GM12873 (cell line): ENCODE results near the gene RNFT2.

Experiments
- TF ChIP-seq, protein P1 (sequence below): IDR thresholded peaks from 2 replicates; pipeline ENCODE4 v1.5.1; 2012; ENCODE audit warnings: low read depth, mild to moderate bottlenecking, moderate library complexity, low read length, control low read depth; ENCODE audit not compliant: insufficient read depth; ENCODE audit errors: missing control alignments

Gene RNFT2

GRCh38 chr12:116863275-116863767 lies 125.2 kb downstream of the RNFT2 start:
- TF ChIP-seq, protein P1, sequence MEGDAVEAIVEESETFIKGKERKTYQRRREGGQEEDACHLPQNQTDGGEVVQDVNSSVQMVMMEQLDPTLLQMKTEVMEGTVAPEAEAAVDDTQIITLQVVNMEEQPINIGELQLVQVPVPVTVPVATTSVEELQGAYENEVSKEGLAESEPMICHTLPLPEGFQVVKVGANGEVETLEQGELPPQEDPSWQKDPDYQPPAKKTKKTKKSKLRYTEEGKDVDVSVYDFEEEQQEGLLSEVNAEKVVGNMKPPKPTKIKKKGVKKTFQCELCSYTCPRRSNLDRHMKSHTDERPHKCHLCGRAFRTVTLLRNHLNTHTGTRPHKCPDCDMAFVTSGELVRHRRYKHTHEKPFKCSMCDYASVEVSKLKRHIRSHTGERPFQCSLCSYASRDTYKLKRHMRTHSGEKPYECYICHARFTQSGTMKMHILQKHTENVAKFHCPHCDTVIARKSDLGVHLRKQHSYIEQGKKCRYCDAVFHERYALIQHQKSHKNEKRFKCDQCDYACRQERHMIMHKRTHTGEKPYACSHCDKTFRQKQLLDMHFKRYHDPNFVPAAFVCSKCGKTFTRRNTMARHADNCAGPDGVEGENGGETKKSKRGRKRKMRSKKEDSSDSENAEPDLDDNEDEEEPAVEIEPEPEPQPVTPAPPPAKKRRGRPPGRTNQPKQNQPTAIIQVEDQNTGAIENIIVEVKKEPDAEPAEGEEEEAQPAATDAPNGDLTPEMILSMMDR = peak; percentile 86

DNA sequence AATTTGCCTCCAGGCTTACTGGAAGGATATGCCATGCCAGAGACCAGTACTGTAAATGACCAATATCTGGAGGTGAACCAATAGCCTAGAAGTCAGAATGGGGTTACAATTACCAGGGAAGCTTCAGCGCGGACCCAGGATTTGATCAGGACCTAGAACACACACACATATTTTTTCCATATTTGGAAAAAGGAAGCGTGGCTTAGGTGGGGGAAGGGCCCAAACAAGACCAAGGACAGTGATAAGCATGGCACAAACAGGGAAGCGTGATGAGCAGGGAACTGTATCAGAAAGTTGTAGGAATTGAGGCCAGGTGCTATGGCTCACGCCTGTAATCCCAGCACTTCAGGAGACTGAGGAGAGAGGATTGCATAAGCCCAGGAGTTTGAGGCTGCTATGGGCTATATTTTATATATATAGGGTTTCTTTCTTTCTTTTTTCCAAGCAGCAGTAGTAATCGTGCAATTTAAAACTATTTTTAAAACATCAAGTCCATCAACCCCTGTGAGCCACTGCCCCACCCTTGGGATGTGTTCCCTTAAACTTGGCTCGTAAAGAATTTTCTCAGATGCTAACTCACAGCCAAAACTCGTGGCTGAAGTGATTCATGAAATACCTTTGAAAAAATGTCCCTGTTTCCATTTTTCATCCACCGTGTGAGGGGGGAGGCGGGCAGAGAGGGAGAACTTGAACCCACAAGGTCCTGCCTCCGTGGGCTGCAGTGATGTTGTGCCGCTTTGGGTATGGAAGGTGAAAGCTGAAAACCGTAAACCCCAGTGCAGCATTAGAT lies 126.5 kb downstream of the RNFT2 start:
- TF ChIP-seq, protein P1 = no peak

- TF ChIP-seq, protein P1 = no peak
Observed at GRCh38 chr12:116867523-116867922, 129.4 kb downstream of the RNFT2 start.

GRCh38 chr12:116870306-116870705 lies 132.2 kb downstream of the RNFT2 start:
- TF ChIP-seq, protein P1 = no peak

DNA sequence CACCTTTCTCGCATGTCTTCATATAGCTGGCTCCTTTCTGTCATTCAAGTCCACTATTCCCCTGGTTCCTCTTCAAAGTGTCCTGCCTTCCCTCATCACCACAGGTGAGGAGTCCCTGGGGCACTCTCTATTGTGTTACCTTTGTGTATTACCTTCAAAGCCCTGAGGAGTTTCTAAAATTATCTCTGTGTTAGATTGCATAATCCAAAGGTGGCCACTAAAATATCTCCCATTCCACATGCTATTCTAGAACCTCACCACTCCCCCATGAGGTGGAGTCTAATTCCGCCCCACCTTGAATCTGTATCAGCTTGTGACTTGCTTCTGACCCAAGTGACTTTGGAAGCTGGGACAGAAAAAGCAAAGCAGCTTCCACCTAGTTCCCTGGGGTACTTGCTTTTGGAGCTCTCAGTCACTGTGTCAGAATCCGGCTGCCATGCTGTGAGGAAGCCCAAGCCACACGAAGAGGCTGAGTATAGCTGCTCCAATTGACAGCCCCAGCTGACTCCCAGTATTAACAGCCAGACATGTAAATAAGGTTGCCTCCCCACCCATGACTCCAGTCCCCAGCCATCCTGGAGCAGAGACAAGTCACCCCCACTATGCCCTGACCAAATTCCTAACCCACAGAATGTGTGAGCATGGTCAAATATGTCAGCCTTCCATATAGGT lies 136.3 kb downstream of the RNFT2 start:
- TF ChIP-seq, protein P1 = no peak

DNA sequence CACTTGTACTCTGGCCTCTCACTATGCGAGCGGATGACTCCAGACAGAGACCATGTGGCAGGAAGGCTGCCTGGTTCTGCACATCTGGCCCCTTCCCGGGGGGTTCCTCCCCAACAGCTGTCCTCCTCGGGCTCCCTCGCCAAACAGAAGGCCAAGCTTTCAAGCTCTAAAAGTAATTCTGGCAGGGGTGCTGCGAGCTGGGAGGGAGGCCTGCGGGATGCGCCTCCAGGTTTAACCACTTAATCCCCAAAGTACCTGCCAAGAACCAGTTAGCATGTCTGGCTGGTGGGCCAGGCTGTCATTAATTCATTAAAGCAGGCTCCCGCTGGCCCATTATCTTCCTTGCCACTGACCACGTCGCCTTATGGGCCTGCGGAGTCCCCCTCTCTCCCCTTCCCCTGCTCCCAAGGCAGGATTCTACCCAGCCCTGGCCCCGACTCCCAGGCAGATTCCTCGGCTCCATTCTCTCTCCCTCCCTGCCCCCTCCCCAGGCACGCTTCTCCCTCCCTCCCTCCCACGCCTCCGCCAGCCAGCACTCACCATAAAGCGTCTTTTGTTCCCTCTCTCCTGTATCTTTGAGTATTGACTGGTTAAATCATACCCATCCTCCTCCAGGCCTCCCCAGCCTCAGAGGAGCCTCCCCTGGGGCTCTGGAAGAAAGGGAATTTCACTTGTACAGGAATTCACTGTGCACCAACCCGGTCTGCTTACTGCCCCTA lies 138.2 kb downstream of the RNFT2 start:
- TF ChIP-seq, protein P1 = no peak
